ENCODE data around the gene COX10. TPM values are rescaled to one million over a fixed set of nuclear protein-coding genes. Genes with fewer than 3 reads are reported as not detected.

COX10 gene
- total RNA-seq, 1 donor from 2014 or later: 11.8 TPM

DNA sequence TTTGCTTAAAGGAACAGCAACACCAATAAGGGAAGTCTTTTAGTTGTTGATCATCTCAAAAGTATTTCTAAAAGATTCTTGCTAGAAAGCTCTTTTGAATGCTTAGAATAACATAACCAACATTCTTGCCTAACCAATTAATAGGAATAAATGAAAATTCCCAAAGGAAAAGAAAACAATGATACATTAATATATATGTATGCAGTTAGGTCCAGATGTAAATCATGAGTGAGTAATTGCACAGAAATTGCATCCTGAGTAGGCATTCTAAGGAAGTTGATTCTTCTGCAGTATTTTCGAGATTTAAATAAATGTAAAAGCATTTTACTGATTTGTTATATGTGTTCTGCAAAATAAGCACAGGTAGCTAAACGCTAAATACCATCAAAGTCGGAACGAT, 22.1 kb downstream of the COX10 start:
- no peak for FAIRE-seq
- no peaks in the 10 kb centered on the region for H3K27me3 ChIP-seq (ENCODE audit: control insufficient read depth, insufficient read depth, low read length)

DNA sequence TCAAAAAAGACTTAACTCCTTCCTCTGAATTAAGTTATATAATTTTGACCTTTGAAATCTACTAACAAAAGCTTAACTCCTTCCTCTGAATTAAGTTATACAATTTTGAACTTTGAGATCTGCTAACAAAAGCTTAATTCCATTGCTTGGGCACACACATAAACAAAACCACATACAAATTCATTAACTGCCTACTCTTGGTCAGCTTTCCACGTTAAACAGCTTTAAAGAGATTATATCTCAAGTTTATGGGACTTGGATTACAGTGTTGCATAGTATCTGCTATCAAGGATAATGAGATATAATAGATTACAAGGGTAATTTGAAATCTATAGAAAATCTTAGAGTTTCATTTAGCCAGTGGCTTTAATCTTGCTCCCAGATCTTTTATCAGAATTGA, 23.5 kb downstream of the COX10 start:
- TF ChIP-seq, protein P1, sequence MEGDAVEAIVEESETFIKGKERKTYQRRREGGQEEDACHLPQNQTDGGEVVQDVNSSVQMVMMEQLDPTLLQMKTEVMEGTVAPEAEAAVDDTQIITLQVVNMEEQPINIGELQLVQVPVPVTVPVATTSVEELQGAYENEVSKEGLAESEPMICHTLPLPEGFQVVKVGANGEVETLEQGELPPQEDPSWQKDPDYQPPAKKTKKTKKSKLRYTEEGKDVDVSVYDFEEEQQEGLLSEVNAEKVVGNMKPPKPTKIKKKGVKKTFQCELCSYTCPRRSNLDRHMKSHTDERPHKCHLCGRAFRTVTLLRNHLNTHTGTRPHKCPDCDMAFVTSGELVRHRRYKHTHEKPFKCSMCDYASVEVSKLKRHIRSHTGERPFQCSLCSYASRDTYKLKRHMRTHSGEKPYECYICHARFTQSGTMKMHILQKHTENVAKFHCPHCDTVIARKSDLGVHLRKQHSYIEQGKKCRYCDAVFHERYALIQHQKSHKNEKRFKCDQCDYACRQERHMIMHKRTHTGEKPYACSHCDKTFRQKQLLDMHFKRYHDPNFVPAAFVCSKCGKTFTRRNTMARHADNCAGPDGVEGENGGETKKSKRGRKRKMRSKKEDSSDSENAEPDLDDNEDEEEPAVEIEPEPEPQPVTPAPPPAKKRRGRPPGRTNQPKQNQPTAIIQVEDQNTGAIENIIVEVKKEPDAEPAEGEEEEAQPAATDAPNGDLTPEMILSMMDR (IDR thresholded peaks at IDR 0.05; ENCODE audit: insufficient read depth, low read length, severe bottlenecking): no peak
- FAIRE-seq: no peak
- H3K27me3 ChIP-seq (ENCODE audit: control insufficient read depth, insufficient read depth, low read length): no peaks in the 10 kb centered on the region
- no peaks in the 10 kb centered on the region for H3K36me3 ChIP-seq (ENCODE audit: control insufficient read depth, insufficient read depth, low read length)
- H3K4me3 ChIP-seq (ENCODE audit: low read depth, low read length): no peak overlapping the region
- DNase-seq (ENCODE audit: low read depth): no peak

More for the DNA sequence above, 22.1 kb downstream of the COX10 start:
- no peak for DNase-seq (ENCODE audit: low read depth)
- H3K36me3 ChIP-seq (ENCODE audit: control insufficient read depth, insufficient read depth, low read length): no peaks in the 10 kb centered on the region
- TF ChIP-seq, protein P1 (IDR thresholded peaks at IDR 0.05; ENCODE audit: insufficient read depth, low read length, severe bottlenecking): no peak
- H3K4me3 ChIP-seq (ENCODE audit: low read depth, low read length): no peak overlapping the region

DNA sequence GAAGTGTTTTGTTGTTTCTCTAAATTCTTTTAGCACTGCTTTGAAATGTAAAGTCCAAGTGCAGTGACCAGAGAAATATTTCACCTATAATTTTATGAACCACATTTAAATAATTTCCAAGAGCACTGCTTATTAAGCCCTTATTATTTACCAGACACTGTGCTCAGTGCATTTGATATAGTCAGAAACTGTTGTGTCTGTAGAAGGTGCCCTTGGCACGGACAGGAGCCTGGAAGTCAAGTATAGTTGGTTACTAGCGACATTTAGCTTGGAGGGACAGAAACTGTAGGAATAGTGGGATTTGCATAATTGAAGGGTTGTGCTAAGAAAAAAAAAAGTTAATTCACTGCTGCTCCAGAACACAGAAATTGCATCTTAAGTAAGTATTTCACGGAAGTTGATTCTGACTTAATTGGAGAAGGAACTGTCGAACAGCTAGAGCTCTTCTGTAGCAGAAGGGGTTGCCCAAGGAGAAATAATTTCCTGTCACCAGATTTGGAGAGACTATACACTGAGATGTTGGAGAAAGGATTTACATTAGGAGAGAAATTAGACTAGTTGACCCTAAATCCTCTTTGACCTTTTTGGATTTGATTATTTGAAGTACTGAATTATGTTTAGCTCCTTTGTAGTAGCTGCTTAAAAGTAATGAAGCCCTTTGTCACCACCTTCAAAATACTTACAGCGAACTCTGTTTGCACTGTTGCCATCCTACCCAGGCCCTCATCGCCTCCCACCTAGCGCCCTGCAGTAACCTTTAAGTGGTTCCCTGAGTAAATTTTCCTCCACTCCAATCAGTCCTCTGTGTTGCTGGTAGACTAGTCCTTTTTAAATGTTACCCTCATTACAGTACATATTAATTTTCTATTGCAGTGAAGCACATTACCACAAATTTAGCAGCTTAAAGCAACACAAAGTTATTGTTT, 25.6 kb downstream of the COX10 start:
- FAIRE-seq (no peak), DNase-seq (ENCODE audit: low read depth) (no peak)
- TF ChIP-seq, protein P1 (IDR thresholded peaks at IDR 0.05; ENCODE audit: insufficient read depth, low read length, severe bottlenecking): no peak
- Histone ChIP-seq H3K4me3 (ENCODE audit: low read depth, low read length) (no peak overlapping the region), H3K36me3 (ENCODE audit: control insufficient read depth, insufficient read depth, low read length) (no peaks in the 10 kb centered on the region), H3K27me3 (ENCODE audit: control insufficient read depth, insufficient read depth, low read length) (no peaks in the 10 kb centered on the region)

DNA sequence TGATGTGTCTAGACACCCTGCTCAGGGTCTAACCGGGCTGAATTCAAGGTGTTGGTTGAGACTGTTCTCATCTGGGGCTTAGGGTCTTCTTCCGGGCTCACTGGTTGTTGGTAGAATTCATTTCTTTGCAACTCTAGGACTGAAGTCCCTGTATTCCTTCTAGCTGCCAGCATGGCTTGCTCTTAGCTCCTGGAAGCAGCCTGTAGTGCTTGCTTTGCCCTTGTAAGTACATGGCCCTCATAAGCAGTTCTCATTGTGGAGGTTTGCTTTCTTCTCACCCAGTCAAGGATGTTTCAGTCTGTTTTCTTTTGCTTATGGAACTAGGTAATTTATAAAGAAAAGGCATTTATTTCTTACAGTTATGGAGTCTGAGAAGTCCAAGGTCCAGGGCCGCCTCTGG, 26.3 kb downstream of the COX10 start:
- no peak overlapping the region for H3K4me3 ChIP-seq (ENCODE audit: low read depth, low read length)
- TF ChIP-seq, protein P1 (IDR thresholded peaks at IDR 0.05; ENCODE audit: insufficient read depth, low read length, severe bottlenecking): no peak
- no peak for FAIRE-seq

DNA sequence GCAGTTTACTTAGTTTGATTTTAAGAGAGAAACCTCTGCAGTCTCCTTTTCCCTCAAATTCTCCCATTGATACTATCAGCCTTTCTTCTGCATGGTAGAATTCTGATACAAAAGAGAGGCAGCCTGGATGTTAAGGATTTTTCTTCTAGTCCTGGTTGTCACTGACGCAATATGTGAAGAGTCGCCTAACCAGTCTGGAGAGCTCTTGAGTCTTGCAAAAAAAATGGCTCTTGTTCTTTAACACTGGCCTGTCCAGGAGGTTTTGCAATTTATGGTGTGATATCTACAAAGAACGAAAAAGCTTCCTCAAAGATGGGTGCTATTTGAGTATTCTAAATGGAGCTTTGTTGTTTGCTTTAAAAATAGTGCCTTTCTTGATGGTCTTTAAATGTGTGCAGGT, 28.9 kb downstream of the COX10 start:
- DNase-seq (ENCODE audit: low read depth): peak; percentile 78

More for the DNA sequence above, 26.3 kb downstream of the COX10 start:
- no peaks in the 10 kb centered on the region for H3K36me3 ChIP-seq (ENCODE audit: control insufficient read depth, insufficient read depth, low read length)
- H3K27me3 ChIP-seq (ENCODE audit: control insufficient read depth, insufficient read depth, low read length): no peaks in the 10 kb centered on the region
- no peak for DNase-seq (ENCODE audit: low read depth)

More for the DNA sequence above, 28.9 kb downstream of the COX10 start:
- TF ChIP-seq, protein P1 (IDR thresholded peaks at IDR 0.05; ENCODE audit: insufficient read depth, low read length, severe bottlenecking): no peak
- H3K27me3 ChIP-seq (ENCODE audit: control insufficient read depth, insufficient read depth, low read length): no peaks in the 10 kb centered on the region
- no peak overlapping the region for H3K4me3 ChIP-seq (ENCODE audit: low read depth, low read length)
- FAIRE-seq: no peak
- no peaks in the 10 kb centered on the region for H3K36me3 ChIP-seq (ENCODE audit: control insufficient read depth, insufficient read depth, low read length)

Data from bronchial epithelial cell (primary cell).